Measurements from ENCODE around the gene RTN3.
"Not testable (repeated sequence)": the region's sequence is repeated elsewhere in the genome, so short reads cannot be mapped to it uniquely, and the experiment has no call there.

The RTN3 gene

GRCh38 chr11:63769042-63769713, 87.9 kb downstream of the RTN3 start:
- no peak for DNase-seq (ENCODE audit: low read depth, low spot score)
- ChIA-PET CTCF (interaction anchor here (0.6 to 4.6 kb wide), 13 partner anchors 10 to 381 kb away, joined by 3 to 36 read pairs (median 7); partner anchors contain the start of gene MARK2), POLR2A (interaction anchor here (1.0 to 1.4 kb wide), 4 partner anchors 87 to 416 kb away, joined by 3 to 4 read pairs (median 4); partner anchors contain the start of gene STIP1)
- H3K4me3 ChIP-seq (ENCODE audit: low read depth, low read length): peak overlapping the region; percentile 70
- no peak for TF ChIP-seq CTCF (IDR thresholded peaks at IDR 0.05; ENCODE audit: insufficient read depth, low read length, missing control alignments)

DNA sequence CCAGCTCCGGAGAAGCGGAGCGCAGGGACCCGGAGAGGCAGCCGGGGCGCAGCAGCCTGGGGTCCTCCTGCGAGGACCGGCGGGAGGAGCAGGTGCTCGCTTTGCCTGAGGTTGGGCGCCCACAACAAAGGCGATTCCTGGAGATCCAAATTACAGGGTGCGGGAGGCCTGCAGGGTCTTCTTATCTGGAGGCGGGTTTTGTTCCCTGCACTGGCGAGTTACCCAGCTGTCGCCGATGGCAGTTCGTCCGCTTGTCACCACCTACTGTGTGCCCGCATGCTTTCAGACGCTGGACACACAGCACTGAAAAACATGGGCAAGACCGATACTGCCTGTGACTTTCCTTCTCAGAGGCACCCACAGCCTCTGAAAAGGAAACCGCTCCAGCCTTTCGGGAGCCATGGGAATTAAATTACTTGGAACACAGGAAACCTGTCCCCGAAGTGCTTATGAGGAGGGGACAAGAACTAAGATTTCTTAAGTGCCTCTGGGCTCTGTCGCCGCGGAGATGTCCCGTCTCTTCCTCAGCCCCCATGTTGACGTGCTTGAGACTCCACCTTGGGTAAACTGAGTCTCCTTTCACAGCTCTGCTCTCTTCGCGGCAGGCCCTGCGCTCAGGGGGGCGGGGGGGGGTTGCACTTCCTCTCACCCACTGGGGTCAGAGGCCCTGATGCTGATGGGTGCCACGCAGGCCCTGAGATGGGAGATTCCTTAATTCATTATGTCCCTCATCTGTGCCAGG, 88.6 kb downstream of the RTN3 start:
- CTCF ChIA-PET: interaction anchor here (1.1 to 4.6 kb wide), 8 partner anchors 13 to 380 kb away, joined by 3 to 36 read pairs (median 8); partner anchors contain the start of gene MARK2
- no peak for DNase-seq (ENCODE audit: low read depth, low spot score)
- TF ChIP-seq CTCF (IDR thresholded peaks at IDR 0.05; ENCODE audit: insufficient read depth, low read length, missing control alignments): no peak
- POLR2A ChIA-PET: interaction anchor here (1.0 to 1.4 kb wide), 3 partner anchors 88 to 176 kb away, joined by 3 to 4 read pairs (median 4); no protein-coding TSS in a partner anchor
- peak overlapping the region; percentile 70 for H3K4me3 ChIP-seq (ENCODE audit: low read depth, low read length)

GRCh38 chr11:63770763-63771162, 89.5 kb downstream of the RTN3 start:
- no peak for DNase-seq (ENCODE audit: low read depth, low spot score)
- POLR2A ChIA-PET: no interaction called here
- no peak for TF ChIP-seq CTCF (IDR thresholded peaks at IDR 0.05; ENCODE audit: insufficient read depth, low read length, missing control alignments)
- CTCF ChIA-PET: no interaction called here
- H3K4me3 ChIP-seq (ENCODE audit: low read depth, low read length): no peak overlapping the region

GRCh38 chr11:63771741-63772318, 90.5 kb downstream of the RTN3 start:
- H3K4me3 ChIP-seq (ENCODE audit: low read depth, low read length); POLR2A ChIA-PET; DNase-seq (ENCODE audit: low read depth, low spot score): not testable (repeated sequence)
- CTCF ChIA-PET: interaction anchor here (0.6 kb wide), 1 partner anchor 26 kb away, joined by 3 read pairs; no protein-coding TSS in a partner anchor

GRCh38 chr11:63775191-63775590, 93.9 kb downstream of the RTN3 start:
- H3K4me3 ChIP-seq (ENCODE audit: low read depth, low read length): no peak overlapping the region
- ChIA-PET CTCF (no interaction called here), POLR2A (no interaction called here)
- TF ChIP-seq CTCF (IDR thresholded peaks at IDR 0.05; ENCODE audit: insufficient read depth, low read length, missing control alignments): no peak
- no peak for DNase-seq (ENCODE audit: low read depth, low spot score)

DNA sequence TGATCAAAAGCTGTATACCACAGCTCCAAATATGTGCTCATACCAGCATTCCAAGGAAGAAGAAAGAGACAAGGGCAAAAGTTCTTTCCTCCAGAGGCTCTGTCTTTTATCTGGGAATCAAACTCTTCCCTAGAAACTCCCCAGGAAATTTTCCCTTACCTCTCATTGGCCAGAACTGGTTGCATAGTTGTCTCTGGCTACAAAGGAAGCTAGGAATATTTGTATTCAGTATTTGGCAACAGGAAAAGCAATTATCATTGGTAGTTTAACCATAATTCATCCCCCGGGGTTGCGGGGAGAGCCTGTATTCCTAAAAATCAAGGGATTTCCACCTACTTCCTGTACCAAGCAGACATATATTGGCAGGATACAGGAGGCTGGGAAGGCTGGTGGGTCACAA, 97.7 kb downstream of the RTN3 start:
- no peak for TF ChIP-seq CTCF (IDR thresholded peaks at IDR 0.05; ENCODE audit: insufficient read depth, low read length, missing control alignments)
- POLR2A ChIA-PET: no interaction called here

More for the DNA sequence above, 97.7 kb downstream of the RTN3 start:
- DNase-seq (ENCODE audit: low read depth, low spot score): no peak
- CTCF ChIA-PET: interaction anchor here (1.0 to 2.2 kb wide), 4 partner anchors 11 to 167 kb away, joined by 3 to 18 read pairs (median 5); partner anchors contain the start of gene ZFTA
- no peak overlapping the region for H3K4me3 ChIP-seq (ENCODE audit: low read depth, low read length)
